Cardiac fibroblast (primary cell): ENCODE measurements around the gene SNAI3.

Source experiments
- DNase-seq, 2 donors: peaks; one replicate each; pipeline versions ENCODE4 v3.0.0 to v3.0.0-alpha.2; 2010; ENCODE audit warnings: low read depth in 2 of 2
- H3K4me3 ChIP-seq, 2 donors: replicated peaks in 1 of 2; 1 replicate in 1 of 2; 2 replicates in 1 of 2; pipeline ENCODE4 v1.5.1; 2011; ENCODE audit warnings: low read depth in 2 of 2, low read length in 2 of 2, mild to moderate bottlenecking in 2 of 2, moderate library complexity in 1 of 2
- TF ChIP-seq, protein P1 (sequence below): IDR thresholded peaks from one replicate; pipeline ENCODE4 v1.5.1; 2011; ENCODE audit warnings: low read depth, mild to moderate bottlenecking, low read length, inconsistent platforms

SNAI3 gene

GRCh38 chr16:88732961-88733294 lies 46.6 kb upstream of the SNAI3 start:
- no peak for DNase-seq
- TF ChIP-seq, protein P1, sequence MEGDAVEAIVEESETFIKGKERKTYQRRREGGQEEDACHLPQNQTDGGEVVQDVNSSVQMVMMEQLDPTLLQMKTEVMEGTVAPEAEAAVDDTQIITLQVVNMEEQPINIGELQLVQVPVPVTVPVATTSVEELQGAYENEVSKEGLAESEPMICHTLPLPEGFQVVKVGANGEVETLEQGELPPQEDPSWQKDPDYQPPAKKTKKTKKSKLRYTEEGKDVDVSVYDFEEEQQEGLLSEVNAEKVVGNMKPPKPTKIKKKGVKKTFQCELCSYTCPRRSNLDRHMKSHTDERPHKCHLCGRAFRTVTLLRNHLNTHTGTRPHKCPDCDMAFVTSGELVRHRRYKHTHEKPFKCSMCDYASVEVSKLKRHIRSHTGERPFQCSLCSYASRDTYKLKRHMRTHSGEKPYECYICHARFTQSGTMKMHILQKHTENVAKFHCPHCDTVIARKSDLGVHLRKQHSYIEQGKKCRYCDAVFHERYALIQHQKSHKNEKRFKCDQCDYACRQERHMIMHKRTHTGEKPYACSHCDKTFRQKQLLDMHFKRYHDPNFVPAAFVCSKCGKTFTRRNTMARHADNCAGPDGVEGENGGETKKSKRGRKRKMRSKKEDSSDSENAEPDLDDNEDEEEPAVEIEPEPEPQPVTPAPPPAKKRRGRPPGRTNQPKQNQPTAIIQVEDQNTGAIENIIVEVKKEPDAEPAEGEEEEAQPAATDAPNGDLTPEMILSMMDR = no peak
- H3K4me3 ChIP-seq = no peak overlapping the region

GRCh38 chr16:88732172-88732960 lies 46.1 kb upstream of the SNAI3 start:
- TF ChIP-seq, protein P1 = no peak
- DNase-seq = no peak
- H3K4me3 ChIP-seq = no peak overlapping the region

GRCh38 chr16:88731699-88732098 lies 45.4 kb upstream of the SNAI3 start:
- DNase-seq = peak in 1 of 2 donors; percentile 18
- no peak overlapping the region for H3K4me3 ChIP-seq
- TF ChIP-seq, protein P1 = no peak

DNA sequence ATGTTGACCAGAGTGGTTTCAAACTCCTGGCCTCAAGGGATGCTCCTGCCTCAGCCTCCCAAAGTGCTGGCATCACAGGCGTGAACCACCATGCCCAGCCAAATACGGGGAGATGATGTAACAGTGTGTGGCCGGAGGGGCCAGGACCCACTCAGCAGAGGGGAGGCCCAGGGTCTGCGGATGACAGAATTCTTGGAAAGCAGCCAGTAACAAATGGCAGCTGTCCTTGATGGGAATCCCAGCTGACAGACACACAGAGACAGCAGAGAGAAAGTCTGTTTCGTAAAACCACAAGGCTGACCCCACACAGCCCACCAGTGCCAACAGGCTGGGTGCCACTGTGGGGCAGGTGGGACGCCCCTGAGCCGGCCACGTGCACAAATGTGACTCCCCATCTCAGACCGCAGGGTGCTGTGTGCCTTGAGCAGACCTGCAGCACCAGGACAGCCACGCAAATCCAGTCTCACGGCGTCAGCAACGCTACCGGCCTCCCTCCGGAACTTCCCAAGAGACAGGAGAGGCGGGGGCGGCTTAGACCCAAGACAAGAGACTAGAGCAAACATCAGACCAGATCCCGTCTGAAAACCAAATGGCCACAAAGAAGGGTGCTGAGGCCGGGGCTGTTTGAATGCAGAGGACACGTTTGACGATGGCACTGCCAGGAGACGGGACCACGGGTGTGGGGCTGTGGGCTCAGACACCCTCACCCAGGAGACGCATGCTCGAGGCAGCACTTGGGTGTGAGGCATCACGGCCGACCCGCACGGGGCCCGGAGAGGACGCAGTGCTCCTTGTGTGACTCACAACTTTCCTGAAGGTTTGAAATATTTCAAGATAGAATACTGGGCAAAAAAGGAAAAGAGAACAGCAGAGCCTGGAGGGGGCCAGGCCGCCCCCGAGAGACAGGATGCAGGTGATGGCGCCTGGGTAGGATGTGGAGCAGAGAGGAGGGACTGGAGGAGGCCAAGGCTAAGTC lies 44.6 kb upstream of the SNAI3 start:
- H3K4me3 ChIP-seq = no peak overlapping the region
- peak in 1 of 2 donors; percentile 35 for DNase-seq
- TF ChIP-seq, protein P1 = no peak

- TF ChIP-seq, protein P1 = no peak
- no peak overlapping the region for H3K4me3 ChIP-seq
- DNase-seq = no peak
These were observed 41.6 kb upstream of the SNAI3 start for GRCh38 chr16:88727871-88728270.

- H3K4me3 ChIP-seq = no peak overlapping the region
- TF ChIP-seq, protein P1 = no peak
- no peak for DNase-seq
These were observed 40.7 kb upstream of the SNAI3 start for GRCh38 chr16:88726981-88727380.
